SK-N-SH (cell line): ENCODE data around the gene TOX2. TPM values are rescaled to one million over a fixed set of nuclear protein-coding genes. Genes with fewer than 3 reads are reported as not detected.

Source experiments
- CTCF ChIA-PET: fragments of 300-600, 350-600 bp; formaldehyde crosslinking; extraction: SDS; loops from one replicate; lab custom pipeline; 2021; lab: Yijun Ruan, JAX
- POLR2A ChIA-PET: fragments of 350-600 bp; sonication (Branson Sonifier 250); formaldehyde crosslinking; extraction: SDS; loops from one replicate; lab custom pipeline; 2020; ENCODE audit warnings: antibody characterized with exemption, inconsistent platforms; lab: Yijun Ruan, JAX
- DNase-seq: peaks from one replicate; pipeline ENCODE4 v3.0.0; 2012
- H2AFZ ChIP-seq: fragments of 200-600 bp; sonication (generic); 2 replicates; pipeline ENCODE4 v1.8.1; 2016; ENCODE audit warnings: antibody characterized with exemption, mild to moderate bottlenecking, low read depth
- H3F3A ChIP-seq: fragments of 200-600 bp; sonication (generic); replicated peaks from 2 replicates; pipeline ENCODE3; 2016; ENCODE audit warnings: antibody characterized with exemption, mild to moderate bottlenecking; ENCODE audit not compliant: insufficient read depth
- H3K27ac ChIP-seq, 2 experiments: fragments of 200-500 bp in 1 of 2; fragments of 200-600 bp in 1 of 2; sonication (Bioruptor generic) in 1 of 2; sonication (generic), shearing (Covaris generic) in 1 of 2; 2 replicates each; pipeline versions ENCODE4 v1.5.1 to v1.6.1; 2014 to 2016; ENCODE audit warnings: low read depth in 2 of 2, inconsistent platforms in 1 of 2, low read length in 1 of 2, mild to moderate bottlenecking in 1 of 2, mixed read lengths in 1 of 2
- H3K27me3 ChIP-seq: fragments of 200-600 bp; sonication (generic), shearing (Covaris generic); 2 replicates; pipeline ENCODE4 v1.6.1; 2016; ENCODE audit warnings: mixed run types; ENCODE audit not compliant: insufficient read depth
- H3K36me3 ChIP-seq, 2 experiments: fragments of 200-500 bp in 1 of 2; fragments of 200-600 bp in 1 of 2; sonication (Bioruptor generic) in 1 of 2; sonication (generic) in 1 of 2; replicated peaks in 1 of 2; 2 replicates each; pipeline versions ENCODE3 to v1.5.1; 2014 to 2016; ENCODE audit warnings: low read length in 1 of 2, mild to moderate bottlenecking in 1 of 2; ENCODE audit not compliant: insufficient read depth in 2 of 2, control insufficient read depth in 1 of 2
- H3K4me1 ChIP-seq, 2 experiments: fragments of 200-500 bp in 1 of 2; fragments of 200-600 bp in 1 of 2; sonication (Bioruptor generic) in 1 of 2; sonication (generic), shearing (Covaris generic) in 1 of 2; 2 replicates each; pipeline versions ENCODE4 v1.5.1 to v1.6.1; 2014 to 2016; ENCODE audit warnings: low read depth in 1 of 2, low read length in 1 of 2, mixed run types in 1 of 2; ENCODE audit not compliant: insufficient read depth in 2 of 2, control insufficient read depth in 1 of 2
- H3K4me2 ChIP-seq: fragments of 200-600 bp; sonication (generic), shearing (Covaris generic); 2 replicates; pipeline ENCODE4 v1.6.1; 2017; ENCODE audit warnings: mixed run types
- H3K4me3 ChIP-seq, 2 experiments: fragments of 200-500 bp in 1 of 2; fragments of 200-600 bp in 1 of 2; sonication (Bioruptor generic) in 1 of 2; sonication (generic), shearing (Covaris generic) in 1 of 2; 2 replicates each; pipeline versions ENCODE4 v1.5.1 to v1.8.1; 2014 to 2016; ENCODE audit warnings: low read depth in 2 of 2, inconsistent platforms in 1 of 2, low read length in 1 of 2, mild to moderate bottlenecking in 1 of 2, mixed read lengths in 1 of 2, moderate library complexity in 1 of 2
- H3K79me2 ChIP-seq: fragments of 200-600 bp; sonication (generic); 2 replicates; pipeline ENCODE4 v1.8.1; 2017; ENCODE audit warnings: mild to moderate bottlenecking; ENCODE audit not compliant: insufficient read depth
- H3K9ac ChIP-seq: fragments of 200-600 bp; sonication (generic); 2 replicates; pipeline ENCODE4 v1.6.1; 2017; ENCODE audit warnings: mixed run types
- H3K9me2 ChIP-seq: fragments of 200-600 bp; sonication (generic); 2 replicates; pipeline ENCODE4 v1.6.1; 2017; ENCODE audit warnings: mixed run types
- H3K9me3 ChIP-seq: fragments of 200-600 bp; sonication (generic); 2 replicates; pipeline ENCODE4 v1.6.1; 2017; ENCODE audit warnings: mixed run types, mild to moderate bottlenecking, moderate library complexity
- H4K20me1 ChIP-seq: fragments of 200-600 bp; sonication (generic); 2 replicates; pipeline ENCODE4 v1.6.1; 2017; ENCODE audit warnings: mild to moderate bottlenecking, mixed run types; ENCODE audit not compliant: insufficient read depth
- CHD2 ChIP-seq: fragments of 150-350 bp; IDR thresholded peaks from 2 replicates; pipeline ENCODE4 v1.6.1; 2018; ENCODE audit warnings: low read length; ENCODE audit not compliant: partially characterized antibody
- EP300 ChIP-seq, 2 experiments: IDR thresholded peaks; 2 replicates each; pipeline versions ENCODE4 v1.4.0 to v1.6.1; 2012; ENCODE audit warnings: borderline replicate concordance in 1 of 2, low read depth in 1 of 2, low read length in 1 of 2
- EZH2phosphoT487 ChIP-seq: fragments of 200-600 bp; sonication (generic); IDR thresholded peaks from 2 replicates; pipeline ENCODE4 v1.6.1; 2017; ENCODE audit warnings: low read depth, mixed run types, mild to moderate bottlenecking, antibody characterized with exemption, moderate library complexity, borderline replicate concordance
- MAX ChIP-seq: IDR thresholded peaks from 2 replicates; pipeline ENCODE4 v1.4.0; 2012; ENCODE audit warnings: low read depth
- NRF1 ChIP-seq: IDR thresholded peaks from 2 replicates; pipeline ENCODE4 v1.6.1; 2012; ENCODE audit warnings: low read depth, mild to moderate bottlenecking, low read length
- PBX3 ChIP-seq: IDR thresholded peaks from 2 replicates; pipeline ENCODE4; 2012
- RAD21 ChIP-seq: IDR thresholded peaks from 2 replicates; pipeline ENCODE4 v1.6.1; 2012; ENCODE audit warnings: mild to moderate bottlenecking, low read length
- TEAD4 ChIP-seq: IDR thresholded peaks from 2 replicates; pipeline ENCODE4 v1.4.0; 2012; ENCODE audit warnings: mild to moderate bottlenecking, borderline replicate concordance; ENCODE audit not compliant: insufficient read depth
- USF1 ChIP-seq: IDR thresholded peaks from 2 replicates; pipeline ENCODE4 v1.4.0; 2012; ENCODE audit warnings: low read depth, borderline replicate concordance
- WGBS: methylation state at CpG from one replicate; pipeline ENCODE4 v1.1.6; 2017; ENCODE audit warnings: low lambda C conversion rate; 5-methylcytosine and 5-hydroxymethylcytosine counted together
- polyA plus RNA-seq, 3 experiments: library from polyadenylated mRNA; depleted of rRNA; stranded (reverse); fragments of >200 nt; gene quantifications; 2 replicates each; pipeline ENCODE4 v1.2.3, GENCODE V29; 2012

The TOX2 gene
- polyA plus RNA-seq, 1 of the 3 experiments (the other 2 are of a cell fraction) = 15.4 TPM

GRCh38 chr20:44065401-44066340 is 151.0 kb downstream of the TOX2 start:
- CTCF ChIA-PET = interaction anchor here (0.9 to 1.0 kb wide), 2 partner anchors 9 kb away, joined by 3 to 4 read pairs; no protein-coding TSS in a partner anchor
- Histone ChIP-seq H3K36me3 (no peaks in the 10 kb centered on the region), H3K4me2 (no peak overlapping the region), H3K9ac (no peak overlapping the region), H3K4me1 (peaks cover 0 to 3% of the 10 kb centered on the region in 2 experiments; a peak in 1 of 4 replicates), H2AFZ (no peak overlapping the region), H3K27me3 (no peaks in the 10 kb centered on the region), H3K4me3 (no peak overlapping the region), H3K9me3 (no peaks in the 10 kb centered on the region), H3K9me2 (no peaks in the 10 kb centered on the region), H3K27ac (no peak overlapping the region), H3F3A (no peaks in the 10 kb centered on the region), H4K20me1 (no peaks in the 10 kb centered on the region), H3K79me2 (no peaks in the 10 kb centered on the region)
- 98% methylated on average over 17 of the region's 20 CpGs for WGBS
- no peak for TF ChIP-seq RAD21
- TF ChIP-seq USF1 = no peak
- TF ChIP-seq EP300 (IDR thresholded peaks at IDR 0.05; ENCODE audit: borderline replicate concordance in 1 of 2, low read depth in 1 of 2, low read length in 1 of 2) = no peak
- no peak for TF ChIP-seq PBX3
- TF ChIP-seq CHD2 = no peak
- TF ChIP-seq MAX = no peak
- TF ChIP-seq NRF1 = no peak
- no peak for TF ChIP-seq EZH2phosphoT487
- POLR2A ChIA-PET = no interaction called here
- DNase-seq = no peak

- H2AFZ ChIP-seq = no peak overlapping the region
- 97% methylated on average over 11 of the region's 15 CpGs for WGBS
- peaks cover 0 to 3% of the 10 kb centered on the region in 2 experiments; a peak in 1 of 4 replicates for H3K4me1 ChIP-seq
- no peaks in the 10 kb centered on the region for H3K36me3 ChIP-seq
- H3K9me2 ChIP-seq = no peaks in the 10 kb centered on the region
- TF ChIP-seq USF1 = no peak
- TF ChIP-seq MAX = no peak
- TF ChIP-seq TEAD4 = no peak
- no peaks in the 10 kb centered on the region for H3K27me3 ChIP-seq
- no peaks in the 10 kb centered on the region for H4K20me1 ChIP-seq
- POLR2A ChIA-PET = no interaction called here
- CTCF ChIA-PET = interaction anchor here (0.6 to 1.6 kb wide), 3 partner anchors 11 to 317 kb away, joined by 3 to 7 read pairs (median 5); no protein-coding TSS in a partner anchor
- no peaks in the 10 kb centered on the region for H3K79me2 ChIP-seq
- no peaks in the 10 kb centered on the region for H3K9me3 ChIP-seq
- H3K27ac ChIP-seq = no peak overlapping the region
- no peak overlapping the region for H3K4me2 ChIP-seq
- peak; percentile 48 for DNase-seq
- no peaks in the 10 kb centered on the region for H3F3A ChIP-seq
- no peak overlapping the region for H3K9ac ChIP-seq
- no peak overlapping the region for H3K4me3 ChIP-seq
These were observed 152.3 kb downstream of the TOX2 start for GRCh38 chr20:44066645-44067606.
